ENCODE results near the gene IST1. TPM values are rescaled to one million over a fixed set of nuclear protein-coding genes. Genes with fewer than 3 reads are reported as not detected.

IST1 gene
- total and polyA plus RNA-seq, 10 of the 15 experiments (the other 5 are each of a cell fraction or from before 2014, with no cell fraction given): 97.3 to 293 (median 138) TPM

GRCh38 chr16:71894921-71895678, at the start of gene IST1 (continued):
- TF ChIP-seq KLF5 (IDR thresholded peaks at IDR 0.05; ENCODE audit: partially characterized antibody) (peak; percentile 73), ZBTB40 (IDR thresholded peaks at IDR 0.05; ENCODE audit: borderline replicate concordance) (peak; percentile 49), ZBTB33 (IDR thresholded peaks at IDR 0.05) (no peak; the same call in 1 of the 2 replicates), NFYA (IDR thresholded peaks at IDR 0.05; ENCODE audit: borderline replicate concordance, low read depth, low read length) (no peak), EP300 (IDR thresholded peaks at IDR 0.05; ENCODE audit: borderline replicate concordance in 1 of 2, control insufficient read depth in 1 of 2, low read depth in 2 of 2, low read length in 2 of 2) (peak in 1 of 2 experiments; percentile 33; a peak in 2 of 4 replicates), SRF (IDR thresholded peaks at IDR 0.05; ENCODE audit: low read depth in 2 of 2, low read length in 2 of 2) (0 out of 4 replicates have a peak, but pooled peaks of 1 of the 2 experiments have one; percentile 30), CEBPB (IDR thresholded peaks at IDR 0.05; ENCODE audit: borderline replicate concordance in 1 of 2, low read depth in 2 of 2, low read length in 2 of 2) (no peak), NR2F1 (conservative IDR thresholded peaks at IDR 0.05) (peak; percentile 99), PBX3 (IDR thresholded peaks at IDR 0.05; ENCODE audit: insufficient replicate concordance, low read depth, low read length) (peak; percentile 56), ETV6 (conservative IDR thresholded peaks at IDR 0.05 in 1 of 2, IDR thresholded peaks at IDR 0.05 in 1 of 2; ENCODE audit: borderline replicate concordance in 1 of 2, low read depth in 1 of 2) (peak in 1 of 2 experiments; percentile 62; a peak in 2 of 4 replicates), NFYB (IDR thresholded peaks at IDR 0.05; ENCODE audit: insufficient read depth, low read depth, low read length) (peak; percentile 73), SUPT20H (IDR thresholded peaks at IDR 0.05; ENCODE audit: borderline replicate concordance, control insufficient read depth, low read depth, low read length) (no peak), ATF3 (IDR thresholded peaks at IDR 0.05; ENCODE audit: borderline replicate concordance, extremely low read depth, low read depth, low read length) (no peak), ZNF622 (IDR thresholded peaks at IDR 0.05) (no peak), CBX5 (IDR thresholded peaks at IDR 0.05; ENCODE audit: low read depth) (peak; percentile 80), RB1 (IDR thresholded peaks at IDR 0.05; ENCODE audit: borderline replicate concordance) (peak; percentile 86; the same call in 1 of the 2 replicates), SREBF1 (IDR thresholded peaks at IDR 0.05; ENCODE audit: low read length) (no peak), YY1 (IDR thresholded peaks at IDR 0.05; ENCODE audit: low read depth, low read length) (peak; percentile 98)

Data from GM12878 (cell line).